ENCODE results near the gene TRMT112.
"Not testable (repeated sequence)": the region's sequence is repeated elsewhere in the genome, so short reads cannot be mapped to it uniquely, and the experiment has no call there.

Gene TRMT112

GRCh38 chr11:64313491-64314145 lies 3.7 kb downstream of the TRMT112 start:
- in situ Hi-C loops (cut with HindIII; ENCODE audit: low sequenced_read_pairs), result no loop called here

- in situ Hi-C loops (cut with HindIII; ENCODE audit: low sequenced_read_pairs), result no loop called here
Observed at GRCh38 chr11:64312947-64313346, 4.4 kb downstream of the TRMT112 start.

DNA sequence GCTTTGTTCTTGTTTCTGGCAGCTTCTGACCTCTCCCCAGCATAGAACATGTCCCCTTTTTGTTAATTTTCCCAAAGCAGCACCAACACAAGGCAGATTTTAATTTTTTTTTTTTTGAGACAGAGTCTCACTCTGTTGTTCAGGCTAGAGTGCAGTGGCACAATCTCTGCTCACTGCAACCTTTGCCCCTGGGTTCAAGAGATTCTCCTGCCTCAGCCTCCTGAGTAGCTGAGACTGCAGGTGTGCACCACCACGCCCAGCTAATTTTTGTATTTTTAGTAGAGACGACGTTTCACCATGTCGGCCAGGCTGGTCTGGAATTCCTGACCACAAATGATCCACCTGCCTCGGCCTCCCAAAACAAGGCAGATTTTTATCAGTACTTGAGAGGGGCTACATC lies 9.6 kb downstream of the TRMT112 start:
- in situ Hi-C loops (cut with HindIII; ENCODE audit: low sequenced_read_pairs), result not testable (repeated sequence)

- in situ Hi-C loops (cut with HindIII; ENCODE audit: low sequenced_read_pairs), result no loop called here
Observed at GRCh38 chr11:64306876-64307622, 10.3 kb downstream of the TRMT112 start.

DNA sequence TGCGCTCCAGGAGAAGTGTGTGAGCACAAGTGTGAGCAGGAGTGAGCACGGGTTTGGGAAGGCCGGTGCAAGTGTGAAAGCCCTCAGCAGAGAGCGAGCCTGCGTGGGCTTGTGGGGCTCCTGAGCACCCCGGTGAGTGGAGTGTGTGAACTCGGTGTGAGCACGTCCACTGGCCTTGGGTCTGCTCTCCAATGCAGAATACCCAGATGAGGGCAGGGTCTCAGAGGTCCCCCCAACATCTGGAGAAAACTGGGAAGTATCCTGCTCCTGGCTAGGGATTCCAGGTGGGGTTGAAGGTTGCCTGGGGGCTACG lies 10.8 kb downstream of the TRMT112 start:
- in situ Hi-C loops (cut with HindIII; ENCODE audit: low sequenced_read_pairs), result no loop called here

DNA sequence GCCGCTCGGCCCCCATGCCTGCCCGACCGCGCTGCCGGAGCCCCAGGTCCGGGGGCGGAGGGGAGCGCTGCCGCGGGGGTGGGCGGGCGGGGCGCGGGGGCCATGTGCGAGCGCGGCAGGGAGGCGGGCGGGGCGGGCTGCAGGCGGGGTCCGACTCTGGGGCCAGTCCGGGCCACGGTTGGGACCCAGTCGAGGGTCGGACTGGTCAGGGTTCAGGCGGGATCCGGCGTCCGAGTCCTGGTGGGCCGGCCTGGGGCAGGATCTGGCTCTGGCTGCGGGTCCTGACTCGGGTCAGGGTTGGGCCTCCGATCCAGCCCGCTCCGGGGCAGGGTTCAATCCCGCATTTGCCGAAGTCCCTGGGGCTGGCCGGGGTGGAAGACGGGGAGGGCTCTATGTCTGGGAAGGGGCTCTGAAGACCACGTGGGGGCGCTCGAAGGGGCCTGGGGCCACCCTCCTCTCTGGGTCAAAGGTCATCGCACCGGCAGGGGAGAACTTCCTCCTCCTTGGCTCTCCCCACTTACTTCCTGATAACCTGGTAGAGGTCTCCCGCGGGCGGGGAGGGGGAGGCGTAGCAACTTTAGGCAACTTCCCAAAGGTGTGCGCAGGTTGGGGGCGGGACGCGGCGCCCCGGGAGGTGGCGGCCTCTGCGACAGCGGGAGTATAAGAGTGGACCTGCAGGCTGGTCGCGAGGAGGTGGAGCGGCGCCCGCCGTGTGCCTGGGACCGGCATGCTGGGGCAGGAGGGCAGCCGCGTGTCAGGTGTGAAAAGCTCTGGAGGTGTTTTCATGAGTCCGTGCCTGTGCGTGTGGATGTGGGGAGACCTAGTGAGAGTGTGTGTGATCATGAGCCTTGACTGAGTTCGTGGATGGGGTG lies 11.4 kb downstream of the TRMT112 start:
- in situ Hi-C loops (cut with HindIII; ENCODE audit: low sequenced_read_pairs), result no loop called here

DNA sequence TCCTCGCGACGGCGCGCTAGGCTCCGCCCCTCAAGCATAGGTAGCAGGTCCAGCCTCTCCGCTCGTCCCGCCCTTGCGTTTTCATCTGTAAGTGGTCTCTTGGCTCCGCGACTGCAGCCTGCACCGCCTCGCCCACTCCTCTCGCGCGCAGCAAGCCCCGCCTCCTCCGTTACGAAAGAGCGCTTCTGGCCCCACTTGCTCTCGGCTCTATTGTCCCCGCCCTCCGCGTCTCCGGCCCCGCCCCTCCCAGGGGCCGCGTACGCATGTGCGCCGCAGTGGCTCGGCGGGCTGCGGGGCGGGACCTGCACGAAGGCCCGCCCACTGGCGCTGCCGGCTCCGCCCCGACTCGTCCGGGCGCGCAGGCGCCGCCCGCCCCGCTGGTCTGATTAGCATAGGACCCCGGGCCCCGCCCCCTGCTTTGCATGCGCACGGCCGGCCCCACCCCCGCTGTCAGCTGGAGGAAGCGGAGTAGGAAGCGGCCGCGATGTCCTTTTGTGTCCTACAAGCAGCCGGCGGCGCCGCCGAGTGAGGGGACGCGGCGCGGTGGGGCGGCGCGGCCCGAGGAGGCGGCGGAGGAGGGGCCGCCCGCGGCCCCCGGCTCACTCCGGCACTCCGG lies 12.2 kb downstream of the TRMT112 start, which contains the start of gene ESRRA:
ESRRA (plus strand) TSS at position 450 of the 616 bp plus-strand sequence. CDS start 1,656 bp downstream, outside the sequence.
- in situ Hi-C loops (cut with HindIII; ENCODE audit: low sequenced_read_pairs), result no loop called here

GRCh38 chr11:64304316-64305072 lies 12.9 kb downstream of the TRMT112 start:
- in situ Hi-C loops (cut with HindIII; ENCODE audit: low sequenced_read_pairs), result no loop called here

DNA sequence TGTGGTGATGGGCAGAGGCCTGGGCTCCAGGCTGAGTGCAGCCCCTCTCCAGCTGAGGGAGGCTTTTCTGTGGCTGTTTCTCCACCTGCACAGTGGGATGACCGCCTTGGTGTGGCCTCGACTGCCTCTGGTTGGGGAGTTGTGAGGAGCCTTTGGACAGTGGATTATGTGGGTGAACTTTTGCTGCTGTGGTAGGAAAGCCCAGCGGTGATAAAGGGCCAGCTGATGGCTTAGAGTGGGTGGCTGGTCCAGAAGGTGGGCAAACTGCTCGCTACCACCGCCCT lies 13.4 kb downstream of the TRMT112 start:
- in situ Hi-C loops (cut with HindIII; ENCODE audit: low sequenced_read_pairs), result no loop called here

- in situ Hi-C loops (cut with HindIII; ENCODE audit: low sequenced_read_pairs), result no loop called here
Observed at GRCh38 chr11:64303109-64304031, 14.0 kb downstream of the TRMT112 start.

GRCh38 chr11:64299847-64300648 lies 17.3 kb downstream of the TRMT112 start, which contains the start of gene CATSPERZ:
TSS of gene CATSPERZ (plus strand) at chr11:64300358. CDS start at chr11:64300411, 53 bp downstream.
- in situ Hi-C loops (cut with HindIII; ENCODE audit: low sequenced_read_pairs), result no loop called here

DNA sequence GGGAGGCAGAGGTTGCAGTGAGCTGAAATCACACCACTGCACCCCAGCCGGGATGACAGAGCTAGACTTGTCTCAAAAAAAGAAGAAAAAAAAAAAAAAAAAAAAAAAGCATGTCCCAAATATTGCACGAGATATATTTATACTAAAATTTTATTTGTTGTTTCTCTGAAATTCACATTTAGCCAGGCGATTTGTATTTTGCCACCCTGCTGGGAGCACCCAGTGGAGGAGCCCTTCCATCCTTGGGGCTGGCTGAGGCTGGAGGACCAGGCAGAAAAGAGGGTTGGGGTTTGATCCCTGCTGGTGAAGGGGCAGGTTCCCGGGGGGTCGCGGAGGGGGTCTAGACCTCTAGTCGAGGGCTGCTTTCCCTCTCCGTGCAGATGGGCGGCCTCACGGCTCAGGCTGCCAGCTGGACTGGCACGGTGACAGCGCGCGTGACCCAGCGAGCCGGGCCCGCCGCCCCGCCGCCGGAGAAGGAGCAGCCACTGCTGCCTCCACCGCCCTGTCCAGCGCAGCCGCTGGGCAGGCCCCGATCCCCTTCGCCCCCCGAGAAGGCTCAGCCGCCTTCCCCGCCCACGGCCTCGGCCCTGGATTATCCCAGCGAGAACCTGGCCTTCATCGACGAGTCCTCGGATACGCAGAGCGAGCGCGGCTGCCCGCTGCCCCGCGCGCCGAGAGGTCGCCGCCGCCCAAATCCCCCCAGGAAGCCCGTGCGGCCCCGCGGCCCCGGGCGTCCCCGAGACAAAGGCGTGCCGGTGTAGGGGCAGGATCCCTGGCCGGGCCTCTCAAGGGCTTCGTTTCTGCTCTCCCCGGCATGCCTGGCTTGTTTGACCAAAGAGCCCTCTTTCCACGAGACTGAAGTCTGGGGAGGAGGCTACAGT lies 18.2 kb downstream of the TRMT112 start:
- in situ Hi-C loops (cut with HindIII; ENCODE audit: low sequenced_read_pairs), result no loop called here

- in situ Hi-C loops (cut with HindIII; ENCODE audit: low sequenced_read_pairs), result no loop called here
Observed at GRCh38 chr11:64297699-64298358, 19.5 kb downstream of the TRMT112 start.

DNA sequence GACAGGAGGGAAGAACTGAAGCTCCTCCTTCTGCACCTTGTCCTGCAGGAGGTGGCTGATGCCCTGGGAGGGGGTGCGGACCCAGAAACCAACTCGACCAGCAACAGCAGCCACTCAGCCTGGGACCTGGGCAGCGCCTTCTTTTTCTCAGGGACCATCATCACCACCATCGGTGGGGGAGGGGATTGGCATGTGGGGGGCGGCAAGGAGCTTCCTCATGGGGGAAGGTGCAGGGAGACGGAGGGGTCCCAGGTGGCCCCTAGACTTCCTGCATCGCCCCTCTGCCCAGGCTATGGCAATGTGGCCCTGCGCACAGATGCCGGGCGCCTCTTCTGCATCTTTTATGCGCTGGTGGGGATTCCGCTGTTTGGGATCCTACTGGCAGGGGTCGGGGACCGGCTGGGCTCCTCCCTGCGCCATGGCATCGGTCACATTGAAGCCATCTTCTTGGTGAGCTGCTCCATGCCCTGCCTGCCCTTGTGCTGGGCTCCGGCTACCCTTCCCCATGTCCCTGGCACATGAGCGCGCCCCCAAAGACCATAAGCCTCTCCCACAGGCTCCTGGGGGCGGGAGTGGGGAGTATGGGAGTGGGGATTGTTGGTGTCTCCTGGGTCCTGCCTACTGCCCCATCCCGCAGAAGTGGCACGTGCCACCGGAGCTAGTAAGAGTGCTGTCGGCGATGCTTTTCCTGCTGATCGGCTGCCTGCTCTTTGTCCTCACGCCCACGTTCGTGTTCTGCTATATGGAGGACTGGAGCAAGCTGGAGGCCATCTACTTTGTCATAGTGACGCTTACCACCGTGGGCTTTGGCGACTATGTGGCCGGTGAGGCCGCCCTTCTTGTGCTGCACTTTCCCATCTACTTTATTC lies 20.3 kb downstream of the TRMT112 start:
- in situ Hi-C loops (cut with HindIII; ENCODE audit: low sequenced_read_pairs), result no loop called here

GRCh38 chr11:64296236-64296635 lies 21.1 kb downstream of the TRMT112 start:
- in situ Hi-C loops (cut with HindIII; ENCODE audit: low sequenced_read_pairs), result no loop called here

- in situ Hi-C loops (cut with HindIII; ENCODE audit: low sequenced_read_pairs), result no loop called here
Observed at GRCh38 chr11:64295760-64296159, 21.6 kb downstream of the TRMT112 start.
